Natural killer cell (primary cell): ENCODE results near the gene GPRIN1. TPM values are rescaled to one million over a fixed set of nuclear protein-coding genes. Genes with fewer than 3 reads are reported as not detected.

ENCODE experiments used
- ATAC-seq, 3 donors: fragments of 150-1000 bp in 2 of 3; fragments of 200-7000 bp in 1 of 3; cut with Tn5 transposase; 1 replicate in 1 of 3; 2 replicates in 2 of 3; pipeline ENCODE4 v1.10.0; 2021; ENCODE audit warnings: mild to moderate bottlenecking in 2 of 3, moderate library complexity in 2 of 3
- DNase-seq, 2 donors: peaks; one replicate each; pipeline versions ENCODE4 v3.0.0 to v3.0.0-alpha.2; 2013 to 2021; ENCODE audit warnings: mixed read lengths in 1 of 2
- H3K27ac ChIP-seq: one replicate; pipeline ENCODE4 v1.5.1; 2013; ENCODE audit warnings: mild to moderate bottlenecking, low read length
- H3K27me3 ChIP-seq: one replicate; pipeline ENCODE4 v1.6.1; 2013; ENCODE audit warnings: low read length; ENCODE audit not compliant: control insufficient read depth, insufficient read depth
- H3K36me3 ChIP-seq: one replicate; pipeline ENCODE4 v1.6.1; 2013; ENCODE audit warnings: low read length; ENCODE audit not compliant: control insufficient read depth, insufficient read depth
- H3K4me1 ChIP-seq: one replicate; pipeline ENCODE4 v1.6.1; 2013; ENCODE audit warnings: low read length; ENCODE audit not compliant: control insufficient read depth, insufficient read depth
- H3K4me3 ChIP-seq: one replicate; pipeline ENCODE4 v1.5.1; 2013; ENCODE audit warnings: low read length
- H3K9me3 ChIP-seq: one replicate; pipeline ENCODE4 v1.6.1; 2013; ENCODE audit warnings: low read length; ENCODE audit not compliant: control insufficient read depth, insufficient read depth
- H3K27ac Mint-ChIP-seq, 2 donors: one replicate each; pipeline ENCODE4 v1.8.0; 2022; ENCODE audit warnings: mild to moderate bottlenecking in 2 of 2, mixed read lengths in 2 of 2, moderate library complexity in 1 of 2
- H3K27me3 Mint-ChIP-seq, 2 donors: one replicate each; pipeline ENCODE4 v1.8.0; 2022; ENCODE audit warnings: low read depth in 2 of 2, mixed read lengths in 2 of 2
- H3K36me3 Mint-ChIP-seq: one replicate; pipeline ENCODE4 v1.8.0; 2022; ENCODE audit warnings: mixed read lengths
- H3K4me1 Mint-ChIP-seq, 2 donors: one replicate each; pipeline ENCODE4 v1.8.0; 2022; ENCODE audit warnings: mixed read lengths in 2 of 2
- H3K4me3 Mint-ChIP-seq: one replicate; pipeline ENCODE4 v1.8.0; 2022; ENCODE audit warnings: mild to moderate bottlenecking, moderate library complexity, mixed read lengths
- H3K9me3 Mint-ChIP-seq, 2 donors: one replicate each; pipeline ENCODE4 v1.8.0; 2022; ENCODE audit warnings: mixed read lengths in 2 of 2
- CTCF ChIP-seq: fragments of 200-600 bp; IDR thresholded peaks from one replicate; pipeline ENCODE4 v1.8.0; 2022; ENCODE audit warnings: antibody characterized with exemption
- WGBS: methylation state at CpG from one replicate; pipeline ENCODE4 v1.1.7; 2013; ENCODE audit warnings: missing lambda C conversion rate; ENCODE audit not compliant: insufficient coverage; 5-methylcytosine and 5-hydroxymethylcytosine counted together
- intact Hi-C: fragments of 100-400 bp; cut with micrococcal nuclease; formaldehyde crosslinking; loops from one replicate; pipeline ENCODE4 v1.14.2; 2022
- total RNA-seq, 4 donors: library from RNA; stranded (reverse); fragments of 120-200 nt in 1 of 4; gene quantifications; one replicate each; pipeline versions ENCODE4 v1.2.3 to v1.2.4, GENCODE V29; 2013 to 2022

GPRIN1 gene
- total RNA-seq, 3 donors from 2014 or later (not counting 1 experiment from before 2014, with no cell fraction given): 0.92 to 1.5 (median 1.3) TPM

GRCh38 chr5:176575488-176576422, 34.2 kb downstream of the GPRIN1 start:
- no peak for TF ChIP-seq CTCF
- Mint-ChIP-seq H3K4me3 (no peak overlapping the region), H3K4me1 (peaks cover 0 to 12% of the 10 kb centered on the region in 2 donors), H3K27me3 (peaks cover 0 to 10% of the 10 kb centered on the region in 2 donors), H3K36me3 (no peaks in the 10 kb centered on the region), H3K9me3 (no peaks in the 10 kb centered on the region), H3K27ac (no peak overlapping the region)
- 93% methylated on average over 37 of the region's 37 CpGs for WGBS
- peaks cover 7% of the 10 kb centered on the region for H3K4me1 ChIP-seq
- no peak overlapping the region for H3K4me3 ChIP-seq
- H3K9me3 ChIP-seq: no peaks in the 10 kb centered on the region
- no peak for DNase-seq
- H3K27ac ChIP-seq: no peak overlapping the region
- H3K27me3 ChIP-seq: no peaks in the 10 kb centered on the region
- intact Hi-C loops: loop anchor here (2.0 to 10.0 kb wide), 2 partner anchors 383 to 851 kb away; no protein-coding TSS in a partner anchor
- no peaks in the 10 kb centered on the region for H3K36me3 ChIP-seq
- no peak for ATAC-seq

- Mint-ChIP-seq H3K4me1 (peaks cover 0 to 12% of the 10 kb centered on the region in 2 donors), H3K36me3 (no peaks in the 10 kb centered on the region), H3K27ac (no peak overlapping the region), H3K4me3 (no peak overlapping the region), H3K9me3 (no peaks in the 10 kb centered on the region), H3K27me3 (peaks cover 0 to 10% of the 10 kb centered on the region in 2 donors)
- no peak for TF ChIP-seq CTCF
- peaks cover 7% of the 10 kb centered on the region for H3K4me1 ChIP-seq
- H3K36me3 ChIP-seq: no peaks in the 10 kb centered on the region
- no peak for DNase-seq
- no peaks in the 10 kb centered on the region for H3K9me3 ChIP-seq
- 94% methylated on average over 14 of the region's 14 CpGs for WGBS
- no peak overlapping the region for H3K4me3 ChIP-seq
- intact Hi-C loops: loop anchor here (2.0 to 10.0 kb wide), 2 partner anchors 384 to 850 kb away; no protein-coding TSS in a partner anchor
- ATAC-seq: no peak
- H3K27ac ChIP-seq: no peak overlapping the region
- no peaks in the 10 kb centered on the region for H3K27me3 ChIP-seq
Measured at GRCh38 chr5:176575066-176575465, 34.9 kb downstream of the GPRIN1 start.

- no peak for ATAC-seq
Measured at GRCh38 chr5:176574297-176574591, 35.7 kb downstream of the GPRIN1 start.

More at GRCh38 chr5:176574297-176574591, 35.7 kb downstream of the GPRIN1 start:
- no peaks in the 10 kb centered on the region for H3K9me3 Mint-ChIP-seq
- H3K4me3 Mint-ChIP-seq: no peak overlapping the region
- H3K27ac Mint-ChIP-seq: no peak overlapping the region
- no peaks in the 10 kb centered on the region for H3K9me3 ChIP-seq
- intact Hi-C loops: loop anchor here (2.0 to 10.0 kb wide), 2 partner anchors 385 to 849 kb away; no protein-coding TSS in a partner anchor
- no peak for TF ChIP-seq CTCF
- H3K4me3 ChIP-seq: no peak overlapping the region
- no peak for DNase-seq
- H3K27ac ChIP-seq: no peak overlapping the region
- H3K4me1 ChIP-seq: peaks cover 7% of the 10 kb centered on the region
- H3K27me3 ChIP-seq: no peaks in the 10 kb centered on the region
- H3K36me3 ChIP-seq: no peaks in the 10 kb centered on the region
- H3K4me1 Mint-ChIP-seq: peaks cover 0 to 12% of the 10 kb centered on the region in 2 donors
- no peaks in the 10 kb centered on the region for H3K36me3 Mint-ChIP-seq
- peaks cover 0 to 10% of the 10 kb centered on the region in 2 donors for H3K27me3 Mint-ChIP-seq
- WGBS: 47% methylated on average over 10 of the region's 10 CpGs
